HEK293T (cell line): ENCODE measurements around the gene TP53BP1.

Experiments
- ARNT ChIP-seq: fragments of 450-650 bp; IDR thresholded peaks from 2 replicates; pipeline ENCODE4 v1.6.1; 2017; ENCODE audit warnings: mild to moderate bottlenecking
- BHLHE40 ChIP-seq: fragments of 450-650 bp; IDR thresholded peaks from 2 replicates; pipeline ENCODE4 v1.6.1; 2016; ENCODE audit warnings: mild to moderate bottlenecking, moderate library complexity, borderline replicate concordance
- CTBP1 ChIP-seq: fragments of 450-650 bp; IDR thresholded peaks from 2 replicates; pipeline ENCODE4 v1.6.1; 2016; ENCODE audit warnings: borderline replicate concordance
- ELF4 ChIP-seq: fragments of 450-650 bp; IDR thresholded peaks from 2 replicates; pipeline ENCODE4 v1.6.1; 2017; ENCODE audit warnings: antibody characterized with exemption
- FOXA1 ChIP-seq: fragments of 450-650 bp; IDR thresholded peaks from 2 replicates; pipeline ENCODE4 v1.6.1; 2016; ENCODE audit warnings: mild to moderate bottlenecking
- FOXM1 ChIP-seq: fragments of 450-650 bp; IDR thresholded peaks from 2 replicates; pipeline ENCODE4 v1.6.1; 2017; ENCODE audit warnings: mild to moderate bottlenecking, borderline replicate concordance
- HDGF ChIP-seq: fragments of 450-650 bp; IDR thresholded peaks from 2 replicates; pipeline ENCODE4 v1.6.1; 2017; ENCODE audit warnings: antibody characterized with exemption, borderline replicate concordance
- NFRKB ChIP-seq: fragments of 450-650 bp; IDR thresholded peaks from 2 replicates; pipeline ENCODE4 v1.6.1; 2016; ENCODE audit warnings: mild to moderate bottlenecking, moderate library complexity
- SP1 ChIP-seq: fragments of 450-650 bp; IDR thresholded peaks from 2 replicates; pipeline ENCODE4 v1.6.1; 2017
- SUZ12 ChIP-seq: fragments of 450-650 bp; IDR thresholded peaks from 2 replicates; pipeline ENCODE4 v1.6.1; 2016; ENCODE audit warnings: mild to moderate bottlenecking
- TARDBP ChIP-seq: fragments of 450-650 bp; IDR thresholded peaks from 2 replicates; pipeline ENCODE4 v1.6.1; 2016
- ZNF384 ChIP-seq: fragments of 450-650 bp; IDR thresholded peaks from 2 replicates; pipeline ENCODE4 v1.6.1; 2016

GRCh38 chr15:43492673-43493601, at the start of gene TP53BP1:
- TF ChIP-seq FOXM1 (no peak), SUZ12 (no peak), TARDBP (no peak), SP1 (no peak), ELF4 (no peak), CTBP1 (no peak), NFRKB (no peak), HDGF (no peak), ARNT (no peak), BHLHE40 (no peak), ZNF384 (no peak), FOXA1 (no peak)
